ENCODE data around the gene TFPI. TPM values are rescaled to one million over a fixed set of nuclear protein-coding genes. Genes with fewer than 3 reads are reported as not detected.
A peak's percentile ranks its signal among the peaks of the same experiment; 100 is the strongest.

TFPI gene
- total RNA-seq, 1 donor from 2014 or later, result 366 TPM

GRCh38 chr2:187529977-187530721 lies 24.1 kb downstream of the TFPI start:
- Histone ChIP-seq H3K27ac (no peak overlapping the region), H3K4me3 (no peak overlapping the region), H3K36me3 (peaks cover 8% of the 10 kb centered on the region), H3K9me3 (no peaks in the 10 kb centered on the region), H3K4me1 (peaks cover 6% of the 10 kb centered on the region), H3K27me3 (no peaks in the 10 kb centered on the region)
- no peak for ATAC-seq
- intact Hi-C loops (cut with DNase I), result no loop called here
- TF ChIP-seq, protein P1, sequence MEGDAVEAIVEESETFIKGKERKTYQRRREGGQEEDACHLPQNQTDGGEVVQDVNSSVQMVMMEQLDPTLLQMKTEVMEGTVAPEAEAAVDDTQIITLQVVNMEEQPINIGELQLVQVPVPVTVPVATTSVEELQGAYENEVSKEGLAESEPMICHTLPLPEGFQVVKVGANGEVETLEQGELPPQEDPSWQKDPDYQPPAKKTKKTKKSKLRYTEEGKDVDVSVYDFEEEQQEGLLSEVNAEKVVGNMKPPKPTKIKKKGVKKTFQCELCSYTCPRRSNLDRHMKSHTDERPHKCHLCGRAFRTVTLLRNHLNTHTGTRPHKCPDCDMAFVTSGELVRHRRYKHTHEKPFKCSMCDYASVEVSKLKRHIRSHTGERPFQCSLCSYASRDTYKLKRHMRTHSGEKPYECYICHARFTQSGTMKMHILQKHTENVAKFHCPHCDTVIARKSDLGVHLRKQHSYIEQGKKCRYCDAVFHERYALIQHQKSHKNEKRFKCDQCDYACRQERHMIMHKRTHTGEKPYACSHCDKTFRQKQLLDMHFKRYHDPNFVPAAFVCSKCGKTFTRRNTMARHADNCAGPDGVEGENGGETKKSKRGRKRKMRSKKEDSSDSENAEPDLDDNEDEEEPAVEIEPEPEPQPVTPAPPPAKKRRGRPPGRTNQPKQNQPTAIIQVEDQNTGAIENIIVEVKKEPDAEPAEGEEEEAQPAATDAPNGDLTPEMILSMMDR (IDR thresholded peaks at IDR 0.05), result no peak
- DNase-seq, result no peak

- TF ChIP-seq, protein P1 (IDR thresholded peaks at IDR 0.05), result no peak
- intact Hi-C loops (cut with DNase I), result no loop called here
- ATAC-seq (no peak), DNase-seq (no peak)
- Histone ChIP-seq H3K36me3 (peaks cover 10% of the 10 kb centered on the region), H3K9me3 (no peaks in the 10 kb centered on the region), H3K27me3 (no peaks in the 10 kb centered on the region), H3K4me3 (no peak overlapping the region), H3K27ac (no peak overlapping the region), H3K4me1 (peaks cover 6% of the 10 kb centered on the region)
These were observed 24.8 kb downstream of the TFPI start for GRCh38 chr2:187529248-187529976.

DNA sequence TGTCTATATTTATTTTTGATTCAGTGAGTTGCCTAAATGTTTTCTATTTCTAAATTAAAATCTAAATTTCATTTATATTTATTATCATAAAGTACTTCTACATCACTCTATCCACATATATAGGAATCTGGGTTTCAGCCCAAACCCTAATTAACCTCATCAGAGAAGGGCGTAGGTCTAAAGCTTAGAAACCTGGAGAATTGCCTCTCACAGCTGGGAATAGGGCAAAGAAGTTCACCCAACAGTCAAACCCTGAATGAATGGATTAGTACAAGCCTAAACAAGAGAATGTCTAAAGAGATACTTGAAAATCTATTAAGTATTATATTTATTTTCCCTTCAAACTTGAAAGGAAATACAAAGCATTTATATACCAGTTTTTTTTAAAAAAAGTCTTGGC lies 26.2 kb downstream of the TFPI start:
- DNase-seq (no peak), ATAC-seq (no peak)
- Histone ChIP-seq H3K4me1 (peaks cover 6% of the 10 kb centered on the region), H3K27me3 (no peaks in the 10 kb centered on the region), H3K27ac (no peak overlapping the region), H3K9me3 (no peaks in the 10 kb centered on the region), H3K4me3 (no peak overlapping the region), H3K36me3 (peaks cover 17% of the 10 kb centered on the region)
- TF ChIP-seq, protein P1 (IDR thresholded peaks at IDR 0.05), result no peak
- intact Hi-C loops (cut with DNase I), result no loop called here

DNA sequence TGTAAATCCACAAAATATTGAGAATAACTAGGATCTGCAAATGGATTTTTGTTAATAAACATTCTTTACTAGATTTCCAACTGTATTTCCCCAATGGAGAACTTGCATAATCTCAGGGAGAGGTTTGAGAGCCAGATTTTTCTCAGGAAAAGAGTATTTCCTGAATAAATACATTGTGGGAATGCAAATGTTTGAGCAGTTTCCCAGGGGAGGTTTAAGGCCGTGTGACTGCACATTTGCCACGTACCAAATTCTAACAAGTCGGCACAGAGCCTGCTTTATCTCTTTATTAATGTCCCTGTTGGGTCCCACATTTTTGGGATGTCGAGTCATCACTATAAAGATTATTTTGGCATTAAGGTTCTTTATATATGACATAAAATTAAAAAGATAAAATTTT lies 27.0 kb downstream of the TFPI start:
- Histone ChIP-seq H3K9me3 (no peaks in the 10 kb centered on the region), H3K4me1 (peaks cover 6% of the 10 kb centered on the region), H3K36me3 (peaks cover 25% of the 10 kb centered on the region), H3K27me3 (no peaks in the 10 kb centered on the region), H3K27ac (peak overlapping the region; percentile 13), H3K4me3 (no peak overlapping the region)
- intact Hi-C loops (cut with DNase I), result no loop called here
- no peak for ATAC-seq
- no peak for DNase-seq
- TF ChIP-seq, protein P1 (IDR thresholded peaks at IDR 0.05), result no peak

DNA sequence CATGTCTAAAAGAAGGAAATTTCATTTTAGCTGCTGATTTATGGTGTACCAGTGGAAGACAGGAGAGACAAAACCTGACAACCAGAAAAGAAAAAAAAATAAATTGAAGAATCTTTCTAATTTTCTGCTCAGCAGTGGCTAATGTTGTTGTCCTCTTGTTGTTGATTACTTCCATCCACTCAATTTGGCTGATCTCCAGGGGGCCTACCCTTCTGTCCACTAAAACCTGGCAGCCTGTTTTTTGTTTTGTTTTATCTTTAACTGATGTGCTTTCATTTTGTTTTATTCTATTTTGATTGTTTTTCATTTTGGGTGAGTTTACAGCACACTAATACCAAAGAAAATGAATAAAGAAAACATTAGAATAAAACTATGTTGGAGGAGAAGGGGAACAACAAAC lies 27.4 kb downstream of the TFPI start:
- DNase-seq (no peak), ATAC-seq (no peak)
- peaks cover 30% of the 10 kb centered on the region for H3K36me3 ChIP-seq
- TF ChIP-seq, protein P1 (IDR thresholded peaks at IDR 0.05), result no peak
- peaks cover 6% of the 10 kb centered on the region for H3K4me1 ChIP-seq
- no peak overlapping the region for H3K4me3 ChIP-seq
- intact Hi-C loops (cut with DNase I), result no loop called here
- H3K27me3 ChIP-seq, result no peaks in the 10 kb centered on the region
- no peaks in the 10 kb centered on the region for H3K9me3 ChIP-seq
- peak overlapping the region; percentile 13 for H3K27ac ChIP-seq
